A549 (cell line): ENCODE results near the gene MUC3A. TPM values are rescaled to one million over a fixed set of nuclear protein-coding genes. Genes with fewer than 3 reads are reported as not detected.

ENCODE experiments used
- ATAC-seq, 2 experiments: fragments of 200-7000 bp in 1 of 2; fragments of >200 bp in 1 of 2; cut with Nextera tagmentation in 1 of 2; cut with Tn5 transposase in 1 of 2; 3 replicates each; pipeline versions ENCODE4 v1.8.0 to v1.9.1; 2018 to 2020; ENCODE audit warnings: mild to moderate bottlenecking in 1 of 2, moderate library complexity in 1 of 2
- CTCF ChIA-PET: fragments of 300-600 bp; sonication (Branson Sonifier 250); formaldehyde crosslinking; extraction: SDS; loops from one replicate; lab custom pipeline; 2021; ENCODE audit warnings: antibody characterized with exemption, inconsistent platforms; lab: Yijun Ruan, JAX
- POLR2A ChIA-PET: fragments of 350-600 bp; formaldehyde crosslinking; extraction: SDS; loops from one replicate; lab custom pipeline; 2021; ENCODE audit warnings: antibody characterized with exemption, inconsistent platforms; lab: Yijun Ruan, JAX
- DNase-seq, 2 experiments: peaks; one replicate each; pipeline versions ENCODE4 v3.0.0 to v3.0.0-alpha.2; 2011 to 2016; ENCODE audit warnings: low read depth in 1 of 2, low spot score in 1 of 2
- FAIRE-seq: peaks from 2 replicates; lab custom pipeline; 2011; peaks lifted over from hg19 to GRCh38; lab: Jason Lieb, UNC
- H3K27ac ChIP-seq, 2 experiments: fragments of >200 bp; sonication (Bioruptor Twin); formaldehyde crosslinking; 3 replicates each; pipeline ENCODE4 v1.5.1; 2016 to 2017
- H3K4me1 ChIP-seq: fragments of >200 bp; sonication (Bioruptor Twin); formaldehyde crosslinking; 3 replicates; pipeline ENCODE4 v1.6.1; 2016
- H3K4me2 ChIP-seq: fragments of >200 bp; sonication (Bioruptor Twin); formaldehyde crosslinking; 3 replicates; pipeline ENCODE4 v1.6.1; 2016
- H3K4me3 ChIP-seq: fragments of >200 bp; sonication (Bioruptor Twin); formaldehyde crosslinking; 3 replicates; pipeline ENCODE4 v1.5.1; 2016
- H3K9me3 ChIP-seq: fragments of >200 bp; sonication (Bioruptor Twin); formaldehyde crosslinking; 3 replicates; pipeline ENCODE4 v1.6.1; 2016
- BCL3 ChIP-seq: fragments of >200 bp; sonication (Bioruptor Twin); formaldehyde crosslinking; IDR thresholded peaks from 3 replicates; pipeline ENCODE4 v1.6.1; 2016
- BHLHE40 ChIP-seq: IDR thresholded peaks from 2 replicates; pipeline ENCODE4 v1.6.1; 2012; ENCODE audit warnings: low read depth, low read length, inconsistent platforms
- CHD4 ChIP-seq: fragments of 200-600 bp; sonication (generic); IDR thresholded peaks from 2 replicates; pipeline ENCODE4 v1.6.1; 2016; ENCODE audit warnings: antibody characterized with exemption, mild to moderate bottlenecking, borderline replicate concordance
- EHF ChIP-seq: fragments of 250-450 bp; sonication (Bioruptor Pico); IDR thresholded peaks from 2 replicates; pipeline ENCODE4 v1.5.0; 2020; ENCODE audit warnings: mild to moderate bottlenecking
- ESRRA ChIP-seq: fragments of 150-350 bp; IDR thresholded peaks from 2 replicates; pipeline ENCODE4 v1.6.1; 2014; ENCODE audit warnings: mild to moderate bottlenecking, low read length, borderline replicate concordance
- FOSL2 ChIP-seq, 2 experiments: fragments of 450-650 bp in 1 of 2; fragments of >200 bp in 1 of 2; sonication (Bioruptor Twin) in 1 of 2; formaldehyde crosslinking; IDR thresholded peaks; 2 replicates each; pipeline versions ENCODE4 v1.5.0 to v1.6.1; 2016 to 2020; ENCODE audit warnings: mild to moderate bottlenecking in 1 of 2, moderate library complexity in 1 of 2
- FOXS1 ChIP-seq: fragments of 250-450 bp; sonication (Bioruptor Pico); IDR thresholded peaks from 2 replicates; pipeline ENCODE4 v1.5.0; 2020; ENCODE audit warnings: mild to moderate bottlenecking, moderate library complexity
- GATA3 ChIP-seq: IDR thresholded peaks from 2 replicates; pipeline ENCODE4 v1.6.1; 2012; ENCODE audit warnings: borderline replicate concordance
- HDAC2 ChIP-seq: fragments of 200-600 bp; sonication (generic); IDR thresholded peaks from 2 replicates; pipeline ENCODE4 v1.6.1; 2016
- HOXA7 ChIP-seq: fragments of 250-450 bp; sonication (Bioruptor Pico); IDR thresholded peaks from 2 replicates; pipeline ENCODE4 v1.5.0; 2020; ENCODE audit warnings: mild to moderate bottlenecking, moderate library complexity
- KDM1A ChIP-seq: fragments of 200-600 bp; sonication (generic); IDR thresholded peaks from 2 replicates; pipeline ENCODE4 v1.6.1; 2016; ENCODE audit warnings: low read depth, mild to moderate bottlenecking
- MAFK ChIP-seq: fragments of 450-650 bp; IDR thresholded peaks from 2 replicates; pipeline ENCODE4 v1.6.1; 2014; ENCODE audit not compliant: partially characterized antibody
- MYC ChIP-seq: IDR thresholded peaks from 2 replicates; pipeline ENCODE4 v1.6.1; 2012; ENCODE audit warnings: mild to moderate bottlenecking, inconsistent platforms, low read length, improper control_type of control experiment, borderline replicate concordance
- NPAS2 ChIP-seq: fragments of 250-450 bp; sonication (Bioruptor Pico); IDR thresholded peaks from 2 replicates; pipeline ENCODE4 v1.8.0; 2022; ENCODE audit warnings: mild to moderate bottlenecking, moderate library complexity, borderline replicate concordance
- PBX3 ChIP-seq: IDR thresholded peaks from 2 replicates; pipeline ENCODE4 v1.6.1; 2012
- PHF8 ChIP-seq: fragments of 200-600 bp; sonication (generic); IDR thresholded peaks from 2 replicates; pipeline ENCODE4 v1.6.1; 2016; ENCODE audit warnings: low read depth, mild to moderate bottlenecking, antibody characterized with exemption, moderate library complexity, borderline replicate concordance
- RARB ChIP-seq: fragments of 250-450 bp; sonication (Bioruptor Pico); IDR thresholded peaks from 2 replicates; pipeline ENCODE4 v1.8.0; 2021; ENCODE audit warnings: mild to moderate bottlenecking, moderate library complexity
- SMC3 ChIP-seq: fragments of >200 bp; sonication (Bioruptor Twin); formaldehyde crosslinking; IDR thresholded peaks from 3 replicates; pipeline ENCODE4 v1.6.1; 2018; ENCODE audit warnings: inconsistent platforms
- SREBF2 ChIP-seq: fragments of 450-650 bp; IDR thresholded peaks from 2 replicates; pipeline ENCODE4 v1.6.1; 2014; ENCODE audit warnings: mild to moderate bottlenecking, moderate library complexity
- TP53 ChIP-seq: fragments of 250-450 bp; sonication (Bioruptor Pico); IDR thresholded peaks from 2 replicates; pipeline ENCODE4 v1.5.0; 2021; ENCODE audit warnings: mild to moderate bottlenecking, moderate library complexity
- USF2 ChIP-seq: fragments of 450-650 bp; IDR thresholded peaks from 2 replicates; pipeline ENCODE4 v1.6.1; 2014; ENCODE audit warnings: antibody characterized with exemption
- WGBS: methylation state at CpG from one replicate; pipeline ENCODE4 v1.1.6; 2017; ENCODE audit errors: missing lambda C conversion rate; 5-methylcytosine and 5-hydroxymethylcytosine counted together
- polyA plus RNA-seq, 4 experiments: library from polyadenylated mRNA; depleted of rRNA in 3 of 4; stranded (reverse); fragments of >200 nt; fragmentation: RNase III in 1 of 4; extraction: RNeasy Plus Mini Kit Qiagen cat#74134 plus additional on column Dnase treatment in 1 of 4; gene quantifications; 2 replicates in 3 of 4; 3 replicates in 1 of 4; pipeline ENCODE4 v1.2.3, GENCODE V29; 2011 to 2017
- TF ChIP-seq, protein P1 (sequence below): fragments of >200 bp; sonication (Bioruptor Twin); formaldehyde crosslinking; IDR thresholded peaks from 3 replicates; pipeline ENCODE4 v1.5.1; 2016

Gene MUC3A
- polyA plus RNA-seq, 2 of the 4 experiments (the other 2 are of a cell fraction): 4.0 to 6.9 TPM

DNA sequence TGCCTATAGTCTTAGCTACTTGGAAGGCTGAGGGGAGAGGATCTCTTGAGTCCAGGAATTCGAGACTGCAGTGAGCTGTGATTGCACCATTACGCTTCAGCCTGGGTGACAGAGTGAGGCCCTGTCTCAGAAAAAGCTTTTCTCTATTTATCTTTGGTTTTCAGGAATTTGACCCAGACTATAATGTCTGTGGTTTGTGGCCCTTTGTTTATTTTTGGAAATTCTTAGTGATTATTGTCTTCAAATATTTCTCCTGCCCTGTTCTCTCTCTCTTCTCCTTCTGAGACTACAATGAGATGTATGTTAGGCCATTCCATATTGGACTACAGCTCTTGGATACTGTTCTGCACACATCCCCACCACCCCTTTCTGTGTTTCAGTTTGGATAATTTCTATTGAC lies 24.7 kb downstream of the MUC3A start (continued):
- TF ChIP-seq BCL3 (no peak), SMC3 (no peak), KDM1A (no peak), CHD4 (no peak), PBX3 (no peak), FOSL2 (IDR thresholded peaks at IDR 0.05) (no peak), FOSL2 (CRISPR knock-in tag; IDR thresholded peaks at IDR 0.05) (peak; percentile 58), USF2 (no peak), ESRRA (no peak), NPAS2 (CRISPR knock-in tag) (no peak), RARB (CRISPR knock-in tag) (no peak), HDAC2 (no peak), GATA3 (peak; percentile 63; the same call in 1 of the 2 replicates), EHF (CRISPR knock-in tag) (no peak), TP53 (CRISPR knock-in tag) (no peak), BHLHE40 (no peak), FOXS1 (0 out of 2 replicates have a peak, but pooled peaks have one; percentile 25)

DNA sequence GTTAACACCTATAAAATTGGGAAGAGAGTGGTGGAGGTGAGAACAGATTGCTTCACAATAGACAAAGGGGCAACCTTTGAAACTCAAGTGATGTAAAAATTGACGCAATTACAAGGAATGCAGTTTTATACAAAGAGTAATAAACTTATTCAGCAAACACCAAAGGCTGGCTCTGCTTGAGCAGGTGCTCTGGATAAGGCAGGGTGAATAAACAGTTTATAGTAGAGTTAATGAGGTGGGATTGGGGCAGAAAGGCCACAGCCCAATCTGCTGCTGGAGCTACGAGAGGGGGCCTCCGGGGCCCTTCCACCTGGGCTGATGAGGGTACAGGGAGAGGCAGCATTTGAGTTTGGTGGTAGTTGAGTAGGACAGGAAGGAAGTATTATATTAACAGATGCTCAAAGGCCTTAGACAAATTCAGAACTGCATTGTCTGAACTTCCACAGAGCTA lies 26.1 kb downstream of the MUC3A start:
- WGBS: 70% methylated on average over 3 of the region's 3 CpGs

More for the DNA sequence above, 26.1 kb downstream of the MUC3A start:
- ATAC-seq: no peak
- H3K4me1 ChIP-seq: peaks cover 26% of the 10 kb centered on the region
- CTCF ChIA-PET: interaction anchor here (0.8 to 4.2 kb wide), 6 partner anchors 9 to 465 kb away, joined by 3 to 32 read pairs (median 4); partner anchors contain the start of gene MUC17
- H3K4me2 ChIP-seq: peak overlapping the region; percentile 1; the same call in 1 of the 3 replicates
- no peak for DNase-seq
- POLR2A ChIA-PET: interaction anchor here (0.5 to 1.0 kb wide), 2 partner anchors 86 to 101 kb away, joined by 3 read pairs; partner anchors contain the start of genes SRRT and UFSP1
- H3K9me3 ChIP-seq: no peaks in the 10 kb centered on the region
- H3K27ac ChIP-seq: peak overlapping the region in 1 of 2 experiments; percentile 28; a peak in 1 of 6 replicates
- no peak for TF ChIP-seq HOXA7
- TF ChIP-seq BHLHE40: no peak
- TF ChIP-seq SREBF2: no peak
- TF ChIP-seq, protein P1, sequence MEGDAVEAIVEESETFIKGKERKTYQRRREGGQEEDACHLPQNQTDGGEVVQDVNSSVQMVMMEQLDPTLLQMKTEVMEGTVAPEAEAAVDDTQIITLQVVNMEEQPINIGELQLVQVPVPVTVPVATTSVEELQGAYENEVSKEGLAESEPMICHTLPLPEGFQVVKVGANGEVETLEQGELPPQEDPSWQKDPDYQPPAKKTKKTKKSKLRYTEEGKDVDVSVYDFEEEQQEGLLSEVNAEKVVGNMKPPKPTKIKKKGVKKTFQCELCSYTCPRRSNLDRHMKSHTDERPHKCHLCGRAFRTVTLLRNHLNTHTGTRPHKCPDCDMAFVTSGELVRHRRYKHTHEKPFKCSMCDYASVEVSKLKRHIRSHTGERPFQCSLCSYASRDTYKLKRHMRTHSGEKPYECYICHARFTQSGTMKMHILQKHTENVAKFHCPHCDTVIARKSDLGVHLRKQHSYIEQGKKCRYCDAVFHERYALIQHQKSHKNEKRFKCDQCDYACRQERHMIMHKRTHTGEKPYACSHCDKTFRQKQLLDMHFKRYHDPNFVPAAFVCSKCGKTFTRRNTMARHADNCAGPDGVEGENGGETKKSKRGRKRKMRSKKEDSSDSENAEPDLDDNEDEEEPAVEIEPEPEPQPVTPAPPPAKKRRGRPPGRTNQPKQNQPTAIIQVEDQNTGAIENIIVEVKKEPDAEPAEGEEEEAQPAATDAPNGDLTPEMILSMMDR: no peak
- no peak for TF ChIP-seq CHD4
- TF ChIP-seq GATA3: no peak
- TF ChIP-seq MYC: no peak
- TF ChIP-seq MAFK: no peak
- TF ChIP-seq PHF8: no peak
- H3K4me3 ChIP-seq: no peak overlapping the region
- no peak for FAIRE-seq
